ENCODE measurements around the gene SLC2A8. TPM values are rescaled to one million over a fixed set of nuclear protein-coding genes. Genes with fewer than 3 reads are reported as not detected.

The SLC2A8 gene
- total RNA-seq, 1 donor from 2014 or later = 21.8 TPM

DNA sequence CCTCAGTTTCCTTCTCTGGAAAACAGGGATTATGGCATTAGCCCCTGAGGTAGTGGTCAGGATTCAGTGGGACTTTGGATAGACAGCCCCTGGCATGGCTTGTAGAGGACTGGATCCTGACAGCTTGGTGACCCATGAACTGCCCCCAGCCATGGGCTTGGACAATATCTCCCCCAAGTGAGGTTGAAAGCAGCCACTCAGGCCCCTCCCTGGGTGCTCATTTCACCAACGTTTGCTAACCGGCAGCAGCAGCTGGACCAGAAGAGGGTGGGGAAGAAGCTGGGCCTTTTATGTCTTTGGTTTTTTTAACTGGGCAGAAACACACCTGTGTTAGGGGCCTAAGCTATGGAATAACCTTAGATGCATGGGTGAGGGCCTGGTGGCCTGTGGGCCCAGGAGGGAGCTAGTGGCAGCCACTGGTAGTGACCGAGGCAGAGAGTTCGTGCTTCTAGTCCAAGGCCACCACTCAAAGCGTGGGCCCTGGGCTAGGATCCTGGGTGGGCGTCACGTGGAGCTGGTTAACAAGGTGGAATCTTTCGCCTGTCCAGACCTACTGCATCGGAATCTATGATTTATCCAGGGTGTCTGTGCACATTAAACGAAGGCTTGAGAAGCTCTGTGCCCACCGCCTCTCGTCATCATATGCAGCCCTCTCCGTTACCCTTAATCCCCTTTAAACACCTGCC lies 1.9 kb downstream of the SLC2A8 start:
- no peak for ATAC-seq
- peaks cover 4% of the 10 kb centered on the region for H3K36me3 ChIP-seq
- H3K27me3 ChIP-seq = no peaks in the 10 kb centered on the region
- peaks cover 16% of the 10 kb centered on the region for H3K4me1 ChIP-seq
- TF ChIP-seq CTCF (IDR thresholded peaks at IDR 0.05) = no peak
- intact Hi-C loops (cut with DNase I) = loop anchor here (10.0 kb wide), 1 partner anchor 184 kb away; no protein-coding TSS in a partner anchor
- no peak overlapping the region for H3K4me3 ChIP-seq
- H3K9me3 ChIP-seq = no peaks in the 10 kb centered on the region
- DNase-seq = peak; percentile 56
- H3K27ac ChIP-seq = no peak overlapping the region

GRCh38 chr9:127399736-127400269 lies 2.8 kb downstream of the SLC2A8 start:
- intact Hi-C loops (cut with DNase I) = loop anchor here (10.0 kb wide), 1 partner anchor 185 kb away; no protein-coding TSS in a partner anchor

DNA sequence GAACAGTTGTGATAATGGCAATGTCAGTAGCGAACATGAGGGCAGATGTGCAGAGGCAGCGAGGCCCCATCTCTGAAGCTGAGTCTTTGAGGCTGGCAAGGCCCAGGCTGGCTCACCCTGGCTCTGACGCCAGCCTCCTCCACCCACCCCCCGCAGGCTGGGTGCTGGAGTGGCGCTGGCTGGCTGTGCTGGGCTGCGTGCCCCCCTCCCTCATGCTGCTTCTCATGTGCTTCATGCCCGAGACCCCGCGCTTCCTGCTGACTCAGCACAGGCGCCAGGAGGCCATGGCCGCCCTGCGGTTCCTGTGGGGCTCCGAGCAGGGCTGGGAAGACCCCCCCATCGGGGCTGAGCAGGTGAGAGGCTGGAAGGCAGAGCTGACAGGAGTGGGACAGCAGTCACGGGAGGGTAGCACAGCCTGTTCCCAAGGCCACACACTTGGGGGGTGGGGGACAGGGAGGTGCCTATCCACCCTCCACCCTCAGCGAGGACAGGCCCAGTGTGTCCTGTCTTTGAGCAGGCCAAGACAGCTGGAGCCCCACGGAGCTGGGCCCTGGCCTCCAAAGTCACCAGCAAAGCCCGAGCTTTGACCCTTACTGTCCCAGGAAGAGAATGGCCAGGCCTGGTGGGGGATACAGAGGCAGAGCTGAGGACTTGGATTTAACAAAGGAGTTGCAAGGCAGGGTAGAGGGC lies 5.6 kb downstream of the SLC2A8 start:
- H3K27ac ChIP-seq = no peak overlapping the region
- ATAC-seq (no peak), DNase-seq (peak; percentile 53)
- no peak overlapping the region for H3K4me3 ChIP-seq
- peaks cover 11% of the 10 kb centered on the region for H3K4me1 ChIP-seq
- no peak for TF ChIP-seq CTCF (IDR thresholded peaks at IDR 0.05)
- no peaks in the 10 kb centered on the region for H3K9me3 ChIP-seq
- peaks cover 18% of the 10 kb centered on the region for H3K36me3 ChIP-seq
- no peaks in the 10 kb centered on the region for H3K27me3 ChIP-seq
- intact Hi-C loops (cut with DNase I) = no loop called here

More at GRCh38 chr9:127399736-127400269, 2.8 kb downstream of the SLC2A8 start:
- Histone ChIP-seq H3K36me3 (peaks cover 9% of the 10 kb centered on the region), H3K27ac (no peak overlapping the region), H3K27me3 (no peaks in the 10 kb centered on the region), H3K4me3 (no peak overlapping the region), H3K4me1 (peaks cover 16% of the 10 kb centered on the region), H3K9me3 (no peaks in the 10 kb centered on the region)
- no peak for TF ChIP-seq CTCF (IDR thresholded peaks at IDR 0.05)
- DNase-seq (peak; percentile 47), ATAC-seq (no peak)

GRCh38 chr9:127403507-127404192 lies 6.7 kb downstream of the SLC2A8 start:
- H3K27me3 ChIP-seq = no peaks in the 10 kb centered on the region
- intact Hi-C loops (cut with DNase I) = no loop called here
- H3K4me1 ChIP-seq = peaks cover 2% of the 10 kb centered on the region
- ATAC-seq = no peak
- peak; percentile 58 for DNase-seq
- H3K36me3 ChIP-seq = peaks cover 18% of the 10 kb centered on the region
- no peak overlapping the region for H3K27ac ChIP-seq
- H3K4me3 ChIP-seq = no peak overlapping the region
- H3K9me3 ChIP-seq = no peaks in the 10 kb centered on the region
- TF ChIP-seq CTCF (IDR thresholded peaks at IDR 0.05) = no peak

DNA sequence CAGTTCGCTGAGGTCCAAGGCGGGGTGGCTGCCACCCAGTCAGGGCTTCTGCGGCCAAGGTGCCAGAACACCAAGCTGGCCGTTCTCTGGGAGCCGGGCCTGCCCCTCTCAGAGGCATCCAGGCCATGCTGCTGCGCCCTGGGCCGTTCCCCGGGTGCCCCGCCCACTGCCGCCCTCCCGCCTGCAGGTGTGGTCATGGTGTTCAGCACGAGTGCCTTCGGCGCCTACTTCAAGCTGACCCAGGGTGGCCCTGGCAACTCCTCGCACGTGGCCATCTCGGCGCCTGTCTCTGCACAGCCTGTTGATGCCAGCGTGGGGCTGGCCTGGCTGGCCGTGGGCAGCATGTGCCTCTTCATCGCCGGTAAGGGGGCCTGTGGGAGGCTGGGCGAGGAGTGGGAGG lies 7.7 kb downstream of the SLC2A8 start:
- H3K36me3 ChIP-seq = peaks cover 18% of the 10 kb centered on the region
- intact Hi-C loops (cut with DNase I) = no loop called here
- no peaks in the 10 kb centered on the region for H3K9me3 ChIP-seq

More for the DNA sequence above, 7.7 kb downstream of the SLC2A8 start:
- no peaks in the 10 kb centered on the region for H3K27me3 ChIP-seq
- no peak for TF ChIP-seq CTCF (IDR thresholded peaks at IDR 0.05)
- H3K4me3 ChIP-seq = no peak overlapping the region
- no peaks in the 10 kb centered on the region for H3K4me1 ChIP-seq
- H3K27ac ChIP-seq = no peak overlapping the region
- ATAC-seq (no peak), DNase-seq (no peak)
